Stomach (tissue), 9 donors: ENCODE results near the gene CTSC. TPM values are rescaled to one million over a fixed set of nuclear protein-coding genes. Genes with fewer than 3 reads are reported as not detected.

Source experiments
- DNase-seq, 2 donors: peaks; one replicate each; pipeline versions ENCODE4 v3.0.0 to v3.0.0-alpha.2; 2013 to 2019
- H3K27ac ChIP-seq, 5 donors: fragments of 200-600 bp in 4 of 5; sonication (generic) in 4 of 5; one replicate each; pipeline ENCODE4 v1.5.1; 2013 to 2019; ENCODE audit warnings: mild to moderate bottlenecking in 1 of 5, moderate library complexity in 1 of 5
- H3K27me3 ChIP-seq, 3 donors: fragments of 200-600 bp; sonication (generic); one replicate each; pipeline ENCODE4 v1.5.1; 2017 to 2019; ENCODE audit warnings: mixed run types in 1 of 3
- H3K36me3 ChIP-seq, 4 donors: fragments of 200-600 bp; sonication (generic); 1 replicate in 3 of 4; 2 replicates in 1 of 4; pipeline ENCODE4 v1.5.1; 2016 to 2019
- H3K4me1 ChIP-seq, 4 donors: fragments of 200-600 bp; sonication (generic); one replicate each; pipeline ENCODE4 v1.5.1; 2016 to 2019
- H3K4me3 ChIP-seq, 4 donors: fragments of 200-600 bp; sonication (generic) in 3 of 4; one replicate each; pipeline ENCODE4 v1.5.1; 2016 to 2019; ENCODE audit warnings: mild to moderate bottlenecking in 1 of 4
- H3K9me3 ChIP-seq, 4 donors: fragments of 200-600 bp; sonication (generic); one replicate each; pipeline ENCODE4 v1.5.1; 2016 to 2019
- EP300 ChIP-seq: sonication (generic); formaldehyde crosslinking; IDR thresholded peaks from one replicate; pipeline ENCODE4 v1.6.1; 2017; ENCODE audit warnings: antibody characterized with exemption
- POLR2A ChIP-seq, 4 donors: fragments of 450-650 bp; IDR thresholded peaks; one replicate each; pipeline ENCODE4 v1.6.1; 2016; ENCODE audit warnings: antibody characterized with exemption in 4 of 4, control low read depth in 2 of 4, mild to moderate bottlenecking in 1 of 4, moderate library complexity in 1 of 4
- POLR2AphosphoS5 ChIP-seq, 3 donors: sonication (generic); formaldehyde crosslinking; IDR thresholded peaks; one replicate each; pipeline ENCODE4 v1.6.1; 2016; ENCODE audit warnings: antibody characterized with exemption in 3 of 3
- WGBS, 5 donors: extraction: QIAGEN DNeasy Blood & Tissue Kit in 3 of 5; methylation state at CpG; one replicate each; pipeline versions ENCODE4 v1.1.5 to v1.1.7; 2013 to 2018; 5-methylcytosine and 5-hydroxymethylcytosine counted together
- intact Hi-C: fragments of 100-400 bp; cut with DNase I; formaldehyde crosslinking; loops from one replicate; pipeline ENCODE4 v1.15.1; 2023; ENCODE audit warnings: low total_unique reads
- polyA plus RNA-seq, 3 donors: library from polyadenylated mRNA; stranded (reverse); fragments of 200-250 nt; gene quantifications; one replicate each; pipeline ENCODE4 v1.2.3, GENCODE V29; 2013
- total RNA-seq, 5 donors: library from RNA; depleted of rRNA; stranded (reverse); fragments of >200 nt; gene quantifications; one replicate each; pipeline versions ENCODE4 v1.1.0 to v1.2.3, GENCODE V29; 2014 to 2016
- TF ChIP-seq, protein P1 (sequence below), 7 experiments: fragments of 450-650 bp in 4 of 7; fragments of 200-600 bp in 3 of 7; sonication (generic) in 3 of 7; IDR thresholded peaks; one replicate each; pipeline ENCODE4 v1.5.1; 2016 to 2019; ENCODE audit warnings: antibody characterized with exemption in 7 of 7, control low read depth in 2 of 7, mild to moderate bottlenecking in 1 of 7
- donor health status: healthy with polysubstance abuse.
- donor health status: Bipolar disorder and iron deficiency.
- donor health status: healthy.

Gene CTSC
- total and polyA plus RNA-seq, 8 donors, result 6.2 to 127 (median 36.3) TPM

DNA sequence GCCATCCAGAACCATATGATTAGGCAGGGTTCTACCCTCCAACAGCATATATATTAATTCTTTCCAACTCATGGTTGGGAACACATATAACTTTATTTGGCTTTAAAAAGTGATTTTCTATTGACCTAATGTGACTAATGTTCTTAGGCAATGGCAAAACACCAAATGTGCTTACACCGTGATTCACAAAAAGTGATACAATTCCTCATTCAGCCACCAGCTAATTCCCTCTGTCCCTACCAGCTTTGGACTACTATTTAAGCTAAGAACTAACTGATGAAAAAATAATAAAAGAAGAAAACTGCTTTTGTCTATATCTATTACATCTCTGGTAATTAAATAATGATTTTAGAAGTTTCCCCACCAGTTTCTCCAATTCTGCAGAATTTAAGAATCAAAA, 4.7 kb downstream of the CTSC start:
- peaks cover 0 to 33% (median 26%) of the 10 kb centered on the region in 4 donors for H3K36me3 ChIP-seq
- H3K27ac ChIP-seq, result no peak overlapping the region
- no peaks in the 10 kb centered on the region for H3K27me3 ChIP-seq
- peaks cover 0 to 26% (median 3%) of the 10 kb centered on the region in 4 donors for H3K4me1 ChIP-seq
- H3K4me3 ChIP-seq, result no peak overlapping the region
- TF ChIP-seq POLR2A (IDR thresholded peaks at IDR 0.05) (no peak), POLR2AphosphoS5 (IDR thresholded peaks at IDR 0.05) (no peak), EP300 (no peak)
- TF ChIP-seq, protein P1, sequence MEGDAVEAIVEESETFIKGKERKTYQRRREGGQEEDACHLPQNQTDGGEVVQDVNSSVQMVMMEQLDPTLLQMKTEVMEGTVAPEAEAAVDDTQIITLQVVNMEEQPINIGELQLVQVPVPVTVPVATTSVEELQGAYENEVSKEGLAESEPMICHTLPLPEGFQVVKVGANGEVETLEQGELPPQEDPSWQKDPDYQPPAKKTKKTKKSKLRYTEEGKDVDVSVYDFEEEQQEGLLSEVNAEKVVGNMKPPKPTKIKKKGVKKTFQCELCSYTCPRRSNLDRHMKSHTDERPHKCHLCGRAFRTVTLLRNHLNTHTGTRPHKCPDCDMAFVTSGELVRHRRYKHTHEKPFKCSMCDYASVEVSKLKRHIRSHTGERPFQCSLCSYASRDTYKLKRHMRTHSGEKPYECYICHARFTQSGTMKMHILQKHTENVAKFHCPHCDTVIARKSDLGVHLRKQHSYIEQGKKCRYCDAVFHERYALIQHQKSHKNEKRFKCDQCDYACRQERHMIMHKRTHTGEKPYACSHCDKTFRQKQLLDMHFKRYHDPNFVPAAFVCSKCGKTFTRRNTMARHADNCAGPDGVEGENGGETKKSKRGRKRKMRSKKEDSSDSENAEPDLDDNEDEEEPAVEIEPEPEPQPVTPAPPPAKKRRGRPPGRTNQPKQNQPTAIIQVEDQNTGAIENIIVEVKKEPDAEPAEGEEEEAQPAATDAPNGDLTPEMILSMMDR (IDR thresholded peaks at IDR 0.05), result no peak
- DNase-seq, result no peak
- H3K9me3 ChIP-seq, result no peaks in the 10 kb centered on the region
- 77 to 94% (median 85%) methylated on average over 1 of the region's 1 CpG for WGBS, 5 donors
- intact Hi-C loops, result no loop called here

- peaks cover 0 to 39% (median 28%) of the 10 kb centered on the region in 4 donors for H3K36me3 ChIP-seq
- H3K27me3 ChIP-seq, result no peaks in the 10 kb centered on the region
- intact Hi-C loops, result no loop called here
- no peaks in the 10 kb centered on the region for H3K9me3 ChIP-seq
- no peak overlapping the region for H3K27ac ChIP-seq
- H3K4me3 ChIP-seq, result no peak overlapping the region
- no peak for TF ChIP-seq EP300
- no peak for TF ChIP-seq POLR2A (IDR thresholded peaks at IDR 0.05)
- TF ChIP-seq POLR2AphosphoS5 (IDR thresholded peaks at IDR 0.05), result no peak
- TF ChIP-seq, protein P1 (IDR thresholded peaks at IDR 0.05), result no peak
- no peak for DNase-seq
- WGBS, 5 donors, result 69 to 86% (median 77%) methylated on average over 5 of the region's 5 CpGs
- H3K4me1 ChIP-seq, result peaks cover 0 to 34% (median 3%) of the 10 kb centered on the region in 4 donors
These were observed 6.6 kb downstream of the CTSC start for GRCh38 chr11:88330826-88331428.

DNA sequence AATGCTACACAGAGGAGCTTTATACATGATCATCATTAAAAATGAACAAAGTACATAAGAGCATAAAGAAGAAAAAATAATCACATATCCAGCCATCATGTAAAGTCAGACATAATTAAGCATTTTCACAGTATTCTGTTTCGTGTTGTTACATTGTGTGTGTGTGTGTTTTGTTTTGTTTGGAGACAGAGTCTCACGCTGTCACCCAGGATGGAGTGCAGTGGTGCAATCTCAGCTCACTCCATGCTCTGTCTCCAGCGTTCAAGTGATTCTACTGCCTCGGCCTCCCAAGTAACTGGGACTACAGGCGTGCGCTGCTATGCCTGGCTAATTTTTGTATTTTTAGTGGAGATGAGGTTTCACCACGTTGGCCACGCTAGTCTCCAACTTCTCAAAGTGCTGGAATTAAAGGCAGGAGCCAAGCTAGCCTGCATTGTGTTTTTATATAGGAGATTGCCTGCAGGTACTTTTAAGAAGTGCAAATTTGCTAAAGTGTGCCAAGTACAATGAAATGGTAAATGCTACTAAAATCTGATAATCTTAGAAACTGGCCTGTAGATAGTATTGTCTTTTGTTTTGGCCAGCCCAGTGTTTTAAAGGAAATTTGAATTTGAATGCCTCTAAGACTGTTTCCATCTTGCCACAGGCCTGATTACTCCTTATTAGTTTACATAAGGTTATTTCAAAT, 7.8 kb downstream of the CTSC start:
- H3K4me3 ChIP-seq, result no peak overlapping the region
- no peak for DNase-seq
- intact Hi-C loops, result no loop called here
- peaks cover 0 to 34% (median 3%) of the 10 kb centered on the region in 4 donors for H3K4me1 ChIP-seq
- TF ChIP-seq POLR2AphosphoS5 (IDR thresholded peaks at IDR 0.05) (no peak), POLR2A (IDR thresholded peaks at IDR 0.05) (no peak), EP300 (no peak)
- TF ChIP-seq, protein P1 (IDR thresholded peaks at IDR 0.05), result no peak
- no peak overlapping the region for H3K27ac ChIP-seq
- H3K9me3 ChIP-seq, result no peaks in the 10 kb centered on the region
- no peaks in the 10 kb centered on the region for H3K27me3 ChIP-seq
- WGBS, 5 donors, result 67 to 82% (median 78%) methylated on average over 8 of the region's 8 CpGs
- H3K36me3 ChIP-seq, result peaks cover 0 to 42% (median 30%) of the 10 kb centered on the region in 4 donors

GRCh38 chr11:88327462-88328143, 9.9 kb downstream of the CTSC start:
- Histone ChIP-seq H3K4me1 (peaks cover 0 to 26% (median 3%) of the 10 kb centered on the region in 4 donors), H3K36me3 (peaks cover 0 to 32% (median 23%) of the 10 kb centered on the region in 4 donors), H3K4me3 (no peak overlapping the region), H3K9me3 (no peaks in the 10 kb centered on the region), H3K27me3 (no peaks in the 10 kb centered on the region), H3K27ac (no peak overlapping the region)
- TF ChIP-seq, protein P1 (IDR thresholded peaks at IDR 0.05), result no peak
- TF ChIP-seq EP300 (no peak), POLR2A (IDR thresholded peaks at IDR 0.05) (no peak), POLR2AphosphoS5 (IDR thresholded peaks at IDR 0.05) (no peak)
- WGBS, 5 donors, result 76 to 96% (median 79%) methylated on average over 3 of the region's 3 CpGs
- no peak for DNase-seq
- intact Hi-C loops, result no loop called here
